Measurements from ENCODE around the gene FDXR. TPM values are rescaled to one million over a fixed set of nuclear protein-coding genes. Genes with fewer than 3 reads are reported as not detected.

Gene FDXR
- polyA plus RNA-seq, 3 donors = 2.5 to 7.3 (median 6.2) TPM

DNA sequence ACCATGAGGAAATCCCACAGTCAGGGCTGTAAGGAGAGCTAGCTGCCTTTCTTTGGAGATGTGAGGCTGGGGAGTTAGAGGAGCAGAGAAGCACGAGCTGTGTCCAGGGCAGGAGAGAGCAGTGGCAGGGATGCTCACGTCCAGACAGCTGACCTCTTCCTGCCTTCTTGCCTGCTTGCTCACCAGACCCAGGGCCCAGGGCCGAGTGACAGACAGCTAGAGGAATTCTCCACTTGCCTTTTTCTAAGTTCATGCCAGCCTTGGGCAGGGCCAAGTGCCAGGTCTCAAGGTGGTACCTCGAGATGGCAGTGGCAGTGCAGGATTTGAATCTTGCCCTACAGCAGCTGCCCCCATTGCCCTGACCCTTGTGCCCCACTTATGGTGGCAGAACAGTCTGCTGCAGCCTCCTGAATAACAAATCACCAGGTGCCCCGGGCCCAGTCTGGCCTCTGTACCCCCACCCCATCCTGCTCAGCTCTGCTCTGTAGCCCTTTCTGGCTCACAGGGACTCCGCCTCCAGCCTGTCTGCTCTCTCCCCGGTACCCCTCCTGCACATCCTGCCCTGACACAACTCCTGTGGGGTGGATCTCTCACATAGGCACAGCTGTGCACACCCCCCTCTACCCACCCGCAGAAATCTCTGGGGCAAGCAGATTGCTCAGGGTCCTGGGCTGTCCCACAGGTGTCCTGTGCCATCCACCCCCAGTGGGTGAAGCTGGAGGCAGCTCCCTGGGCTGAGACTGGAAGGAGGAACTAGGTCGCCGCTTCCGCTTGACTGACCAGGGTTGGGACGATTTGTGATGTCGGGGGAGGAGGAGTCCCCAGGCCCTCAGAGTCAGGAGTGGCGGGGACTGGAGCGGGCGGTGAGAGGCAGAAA lies 39.1 kb downstream of the FDXR start:
- H3K36me3 ChIP-seq (replicated peaks in 1 of 2; ENCODE audit: control insufficient read depth in 1 of 2, insufficient read depth in 2 of 2, low read length in 2 of 2) = peaks cover 60 to 78% of the 10 kb centered on the region in 2 donors
- peaks cover 14% of the 10 kb centered on the region for H4K20me1 ChIP-seq (ENCODE audit: insufficient read depth, low read length)
- H3K27ac Mint-ChIP-seq = peak overlapping the region in 5 of 7 donors; percentile 63 to 79 (median 72)
- WGBS (ENCODE audit: insufficient coverage) = 38% methylated on average over 11 of the region's 16 CpGs
- H2AFZ ChIP-seq (ENCODE audit: insufficient read depth, low read depth, low read length, poor library complexity, severe bottlenecking) = peak overlapping the region; percentile 51
- H3K9me3 Mint-ChIP-seq = no peaks in the 10 kb centered on the region
- peak overlapping the region in 1 of 2 donors; percentile 0 for H3K27ac ChIP-seq (ENCODE audit: low read depth in 1 of 2, low read length in 2 of 2)
- no peaks in the 10 kb centered on the region for H3K79me2 ChIP-seq (ENCODE audit: insufficient read depth, low read length)
- peaks cover 64 to 76% of the 10 kb centered on the region in 2 donors for H3K36me3 Mint-ChIP-seq
- no peaks in the 10 kb centered on the region for H3K27me3 ChIP-seq (ENCODE audit: control insufficient read depth in 2 of 2, insufficient read depth in 2 of 2, low read length in 2 of 2)
- H3K9me3 ChIP-seq (replicated peaks in 1 of 2; ENCODE audit: control insufficient read depth in 1 of 2, insufficient read depth in 1 of 2, low read length in 2 of 2) = no peaks in the 10 kb centered on the region
- H3K4me1 Mint-ChIP-seq = peaks cover 14% of the 10 kb centered on the region
- H3K4me3 Mint-ChIP-seq = peak overlapping the region; percentile 39 to 69
- H3K27me3 Mint-ChIP-seq (ENCODE audit: low read depth in 3 of 3) = peaks cover 0 to 5% (median 2%) of the 10 kb centered on the region in 3 donors
- peak; percentile 39 to 61 (median 55) for DNase-seq
- no peak overlapping the region for H3K9ac ChIP-seq (ENCODE audit: insufficient read depth, low read length, poor library complexity, severe bottlenecking)
- intact Hi-C loops (cut with micrococcal nuclease) = no loop called here
- no peak overlapping the region for H3K4me3 ChIP-seq (replicated peaks in 1 of 3; ENCODE audit: low read depth in 2 of 3, low read length in 3 of 3)
- H3K4me2 ChIP-seq (replicated peaks; ENCODE audit: extremely low read depth, low read length, poor library complexity, severe bottlenecking) = peak overlapping the region; percentile 43
- peaks cover 13 to 14% of the 10 kb centered on the region in 2 donors for H3K4me1 ChIP-seq (ENCODE audit: control insufficient read depth in 1 of 2, insufficient read depth in 2 of 2, low read length in 2 of 2)
- TF ChIP-seq, protein P1, sequence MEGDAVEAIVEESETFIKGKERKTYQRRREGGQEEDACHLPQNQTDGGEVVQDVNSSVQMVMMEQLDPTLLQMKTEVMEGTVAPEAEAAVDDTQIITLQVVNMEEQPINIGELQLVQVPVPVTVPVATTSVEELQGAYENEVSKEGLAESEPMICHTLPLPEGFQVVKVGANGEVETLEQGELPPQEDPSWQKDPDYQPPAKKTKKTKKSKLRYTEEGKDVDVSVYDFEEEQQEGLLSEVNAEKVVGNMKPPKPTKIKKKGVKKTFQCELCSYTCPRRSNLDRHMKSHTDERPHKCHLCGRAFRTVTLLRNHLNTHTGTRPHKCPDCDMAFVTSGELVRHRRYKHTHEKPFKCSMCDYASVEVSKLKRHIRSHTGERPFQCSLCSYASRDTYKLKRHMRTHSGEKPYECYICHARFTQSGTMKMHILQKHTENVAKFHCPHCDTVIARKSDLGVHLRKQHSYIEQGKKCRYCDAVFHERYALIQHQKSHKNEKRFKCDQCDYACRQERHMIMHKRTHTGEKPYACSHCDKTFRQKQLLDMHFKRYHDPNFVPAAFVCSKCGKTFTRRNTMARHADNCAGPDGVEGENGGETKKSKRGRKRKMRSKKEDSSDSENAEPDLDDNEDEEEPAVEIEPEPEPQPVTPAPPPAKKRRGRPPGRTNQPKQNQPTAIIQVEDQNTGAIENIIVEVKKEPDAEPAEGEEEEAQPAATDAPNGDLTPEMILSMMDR (IDR thresholded peaks at IDR 0.05) = no peak

GRCh38 chr17:74832421-74832820 lies 40.4 kb downstream of the FDXR start:
- H3K4me2 ChIP-seq (replicated peaks; ENCODE audit: extremely low read depth, low read length, poor library complexity, severe bottlenecking) = no peak overlapping the region
- no peaks in the 10 kb centered on the region for H3K9me3 Mint-ChIP-seq
- WGBS (ENCODE audit: insufficient coverage) = 100% methylated on average over 6 of the region's 9 CpGs
- peaks cover 0 to 3% (median 2%) of the 10 kb centered on the region in 3 donors for H3K27me3 Mint-ChIP-seq (ENCODE audit: low read depth in 3 of 3)
- H3K9ac ChIP-seq (ENCODE audit: insufficient read depth, low read length, poor library complexity, severe bottlenecking) = no peak overlapping the region
- H3K79me2 ChIP-seq (ENCODE audit: insufficient read depth, low read length) = no peaks in the 10 kb centered on the region
- no peak overlapping the region for H2AFZ ChIP-seq (ENCODE audit: insufficient read depth, low read depth, low read length, poor library complexity, severe bottlenecking)
- no peak overlapping the region for H3K4me3 Mint-ChIP-seq
- TF ChIP-seq, protein P1 (IDR thresholded peaks at IDR 0.05) = no peak
- H3K27me3 ChIP-seq (ENCODE audit: control insufficient read depth in 2 of 2, insufficient read depth in 2 of 2, low read length in 2 of 2) = no peaks in the 10 kb centered on the region
- peaks cover 63 to 76% of the 10 kb centered on the region in 2 donors for H3K36me3 Mint-ChIP-seq
- H3K4me1 ChIP-seq (ENCODE audit: control insufficient read depth in 1 of 2, insufficient read depth in 2 of 2, low read length in 2 of 2) = peaks cover 13 to 14% of the 10 kb centered on the region in 2 donors
- H3K4me3 ChIP-seq (replicated peaks in 1 of 3; ENCODE audit: low read depth in 2 of 3, low read length in 3 of 3) = no peak overlapping the region
- peaks cover 60 to 78% of the 10 kb centered on the region in 2 donors for H3K36me3 ChIP-seq (replicated peaks in 1 of 2; ENCODE audit: control insufficient read depth in 1 of 2, insufficient read depth in 2 of 2, low read length in 2 of 2)
- H3K27ac Mint-ChIP-seq = peak overlapping the region in 1 of 7 donors; percentile 72
- no peak for DNase-seq
- peaks cover 14% of the 10 kb centered on the region for H3K4me1 Mint-ChIP-seq
- no peak overlapping the region for H3K27ac ChIP-seq (ENCODE audit: low read depth in 1 of 2, low read length in 2 of 2)
- H3K9me3 ChIP-seq (replicated peaks in 1 of 2; ENCODE audit: control insufficient read depth in 1 of 2, insufficient read depth in 1 of 2, low read length in 2 of 2) = no peaks in the 10 kb centered on the region
- intact Hi-C loops (cut with micrococcal nuclease) = no loop called here
- H4K20me1 ChIP-seq (ENCODE audit: insufficient read depth, low read length) = peaks cover 17% of the 10 kb centered on the region
